Stimulated activated CD8-positive, alpha-beta memory T cell treated with anti-CD3 and anti-CD28 coated beads, Interleukin-12 subunit alpha, Interleukin-12 subunit beta, amount 100 ng/mL, for 24 hours (primary cell): Measurements from ENCODE around the gene CAPG.
"Not testable (repeated sequence)": the region's sequence is repeated elsewhere in the genome, so short reads cannot be mapped to it uniquely, and the experiment has no call there.

Source experiments
- DNase-seq: peaks from one replicate; pipeline ENCODE4 v3.0.0-alpha.2; 2020; ENCODE audit errors: extremely low read depth

Gene CAPG, protein sequence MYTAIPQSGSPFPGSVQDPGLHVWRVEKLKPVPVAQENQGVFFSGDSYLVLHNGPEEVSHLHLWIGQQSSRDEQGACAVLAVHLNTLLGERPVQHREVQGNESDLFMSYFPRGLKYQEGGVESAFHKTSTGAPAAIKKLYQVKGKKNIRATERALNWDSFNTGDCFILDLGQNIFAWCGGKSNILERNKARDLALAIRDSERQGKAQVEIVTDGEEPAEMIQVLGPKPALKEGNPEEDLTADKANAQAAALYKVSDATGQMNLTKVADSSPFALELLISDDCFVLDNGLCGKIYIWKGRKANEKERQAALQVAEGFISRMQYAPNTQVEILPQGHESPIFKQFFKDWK

DNA sequence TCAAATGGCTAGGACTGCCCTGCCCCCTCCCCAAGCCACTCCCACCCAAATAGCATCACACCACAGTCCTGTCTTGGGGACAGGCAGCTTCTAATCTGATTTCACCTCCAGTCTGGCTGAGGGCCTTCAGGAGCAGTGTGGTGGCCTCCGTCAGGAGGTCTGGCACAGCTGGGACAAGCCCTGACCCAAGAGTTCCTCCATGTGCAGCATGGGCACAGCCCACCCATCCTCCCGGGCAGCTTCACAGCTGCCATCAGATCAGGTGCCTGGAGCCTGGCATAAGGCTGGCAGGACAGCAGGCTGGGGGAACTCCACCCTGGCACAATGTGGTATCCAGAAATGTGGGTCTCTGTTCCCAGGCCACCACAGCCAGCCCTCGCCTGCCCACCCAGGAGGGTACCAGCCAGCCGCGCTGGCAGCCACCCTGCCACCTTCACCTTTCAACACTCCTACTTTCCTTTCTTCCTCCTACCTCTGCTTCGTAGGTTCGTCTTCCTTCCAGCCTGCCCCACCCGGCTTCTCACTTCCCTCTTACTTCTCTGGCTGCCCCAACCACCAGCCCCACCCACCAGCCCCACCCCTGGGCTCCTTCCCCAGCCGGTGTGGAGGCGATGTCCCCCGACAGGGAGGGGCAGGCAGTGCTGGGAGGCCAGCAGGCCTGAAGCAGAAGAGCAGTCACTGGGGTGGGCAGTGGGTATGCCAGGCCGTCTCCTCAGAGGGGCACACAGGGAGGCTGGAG lies at the start of gene CAPG:
CAPG (minus strand) TSS at position 522 of the 739 bp plus-strand sequence. CDS start 8,221 bp downstream, outside the sequence.
- DNase-seq = no peak

DNA sequence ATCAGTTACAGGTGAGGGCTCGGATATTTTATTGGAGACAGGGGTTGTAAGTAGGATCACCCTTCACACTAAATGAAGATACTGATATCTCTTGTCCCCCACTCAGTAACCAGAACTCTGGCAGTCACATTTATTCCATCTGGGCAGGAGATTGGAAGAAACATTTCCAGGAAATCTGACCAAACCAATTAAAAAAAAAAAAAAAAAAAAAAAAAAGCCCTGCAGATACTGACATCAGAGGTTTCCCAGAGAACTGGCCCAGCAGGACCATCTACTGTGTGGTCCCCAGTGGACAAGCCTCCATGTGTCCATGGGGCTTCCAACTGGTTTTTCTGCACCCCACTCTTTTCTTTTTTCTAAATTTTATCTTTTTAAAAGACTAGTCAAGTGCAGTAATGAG lies 49.6 kb upstream of the CAPG start:
- no peak for DNase-seq

DNA sequence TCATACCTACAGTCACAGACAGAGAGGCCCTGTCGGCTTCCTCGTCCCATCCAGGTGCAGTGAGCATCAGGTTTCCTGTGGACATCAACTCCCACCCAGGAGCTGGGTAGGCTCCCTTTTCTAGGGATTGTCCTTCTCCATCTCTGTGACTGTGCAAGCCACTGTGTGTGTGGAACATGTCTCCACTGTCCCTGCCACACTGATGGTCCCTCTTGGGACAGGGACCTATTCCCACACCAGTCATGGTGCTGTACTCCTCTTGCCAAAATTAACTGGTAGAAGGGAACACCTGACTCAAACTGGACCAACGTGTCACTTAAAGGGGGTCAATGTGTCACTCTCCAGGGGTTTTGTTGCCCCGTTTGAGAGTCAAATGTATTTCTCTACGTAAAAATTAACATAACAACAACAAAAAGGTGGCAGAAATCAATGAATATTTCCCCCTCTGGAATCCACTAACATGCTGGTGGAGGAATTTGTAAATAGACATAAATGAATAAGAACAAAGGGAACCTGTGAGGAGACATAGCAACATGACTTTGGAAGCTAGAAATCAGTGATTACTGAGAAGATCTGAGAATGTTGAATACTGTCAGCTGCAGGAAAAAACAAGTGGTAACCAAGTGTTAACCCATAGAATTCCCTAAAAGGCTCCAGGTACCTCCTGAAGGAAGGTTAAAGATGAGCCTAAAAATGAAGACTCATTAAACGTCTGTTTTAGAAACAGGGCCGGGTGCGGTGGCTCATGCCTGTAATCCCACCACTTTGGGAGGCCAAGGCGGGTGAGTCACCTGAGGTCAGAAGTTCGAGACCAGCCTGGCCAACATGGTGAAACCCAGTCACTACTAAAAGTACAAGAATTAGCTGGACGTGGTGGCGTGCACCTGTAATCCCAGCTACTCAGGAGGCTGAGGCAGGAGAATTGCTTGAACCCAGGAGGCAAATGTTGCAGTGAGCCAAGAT lies 48.7 kb upstream of the CAPG start:
- DNase-seq = no peak

DNA sequence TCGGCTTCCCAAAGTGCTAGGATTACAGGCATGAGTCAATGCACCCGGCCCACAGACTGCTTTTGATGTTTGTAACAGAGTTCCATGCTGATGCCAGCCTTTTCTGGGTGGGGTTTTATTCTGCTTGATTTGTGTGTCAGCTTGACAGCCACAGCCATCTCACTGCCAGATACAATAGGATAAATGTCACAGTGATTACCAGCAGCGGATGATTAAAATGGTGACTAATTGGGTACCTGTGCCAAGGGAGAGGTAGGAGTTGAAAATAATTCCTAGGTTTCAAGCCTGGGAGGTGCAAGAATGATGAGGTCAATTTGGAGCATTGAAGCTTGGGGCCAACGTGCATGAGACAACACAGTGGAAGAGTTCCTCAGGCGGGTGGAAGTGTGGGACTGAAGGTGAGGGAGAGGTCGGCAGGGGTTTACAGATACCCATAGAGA lies 47.7 kb upstream of the CAPG start:
- no peak for DNase-seq

DNA sequence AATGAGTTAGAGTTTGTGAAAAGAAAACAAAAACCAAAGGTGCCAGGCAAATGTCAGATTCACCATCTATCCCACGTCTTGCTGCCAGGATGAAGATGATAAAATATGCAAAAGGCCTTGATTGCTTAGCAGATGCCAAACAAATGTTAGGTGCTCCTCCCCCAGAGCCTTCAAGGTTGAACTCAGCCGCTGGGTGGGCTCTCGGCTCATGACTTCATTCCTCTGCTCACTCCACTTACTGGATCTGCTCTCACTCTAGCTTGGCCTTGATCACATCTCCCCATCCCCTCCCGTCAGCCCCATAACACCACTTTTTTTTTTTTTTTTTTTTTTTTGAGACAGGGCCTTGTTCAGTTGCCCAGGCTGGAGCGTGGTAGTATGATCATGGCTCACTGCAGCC lies 46.9 kb upstream of the CAPG start:
- no peak for DNase-seq

DNA sequence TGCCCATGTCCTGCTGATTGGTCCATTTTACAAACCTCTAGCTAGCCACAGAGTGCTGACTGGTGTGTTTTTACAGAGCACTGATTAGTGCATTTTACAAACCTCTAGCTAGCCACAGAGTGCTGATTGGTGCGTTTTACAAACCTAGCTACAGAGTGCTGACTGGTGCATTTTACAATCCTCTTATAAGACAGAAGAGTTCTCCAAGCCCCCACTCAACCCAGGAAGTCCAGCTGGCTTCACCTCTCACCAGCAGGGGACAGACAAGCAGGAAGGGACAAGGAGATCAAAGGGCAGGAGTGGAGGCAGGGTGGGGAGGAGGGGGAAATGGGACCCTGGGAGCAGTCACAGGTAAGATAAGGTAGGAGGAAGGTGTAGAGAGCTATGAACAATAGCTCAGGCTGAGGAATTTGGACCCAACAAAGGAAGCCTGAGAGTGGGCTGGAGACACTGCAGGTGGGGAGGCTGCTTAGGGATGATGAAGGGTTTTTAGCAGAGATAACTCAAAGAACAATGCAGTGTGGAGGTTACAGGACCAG lies 45.5 kb upstream of the CAPG start:
- no peak for DNase-seq

DNA sequence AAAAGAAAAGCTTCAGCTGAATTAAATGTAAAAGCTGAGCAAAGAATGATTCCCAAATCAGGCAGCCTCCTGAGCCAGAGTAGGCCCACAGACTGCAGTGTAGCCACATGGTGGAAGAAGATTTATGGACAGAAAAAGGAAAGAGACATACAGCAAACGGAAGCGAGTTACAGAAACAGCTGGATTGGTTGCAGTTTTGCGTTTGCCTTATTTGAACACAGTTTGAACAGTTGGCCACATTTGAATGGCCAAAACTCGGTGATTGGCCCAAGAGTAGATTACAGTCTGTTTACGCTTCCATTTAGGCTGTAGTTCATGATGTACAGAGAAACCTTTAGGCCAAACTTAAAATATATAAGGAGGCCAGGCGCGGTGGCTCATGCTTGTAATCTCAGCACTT lies 43.4 kb upstream of the CAPG start:
- no peak for DNase-seq

DNA sequence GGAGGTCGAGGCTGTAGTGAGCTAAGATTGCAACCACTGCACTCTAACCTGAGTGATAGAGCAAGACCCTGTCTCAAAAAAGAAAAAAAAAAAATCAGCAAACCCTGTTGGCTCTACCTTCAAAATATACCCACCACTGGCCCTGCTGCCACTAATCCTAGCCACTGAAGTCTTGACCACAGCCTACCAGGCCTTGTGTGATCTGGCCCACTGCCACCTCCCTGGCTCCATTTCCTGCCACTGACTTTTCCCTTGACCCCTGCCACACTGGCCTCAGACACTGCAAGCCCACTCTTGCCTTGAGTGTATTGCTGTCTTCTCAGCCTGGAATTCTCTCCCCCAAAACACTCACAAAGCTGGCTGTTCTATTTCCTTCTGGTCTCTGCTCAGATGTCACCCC lies 42.1 kb upstream of the CAPG start:
- DNase-seq = no peak

DNA sequence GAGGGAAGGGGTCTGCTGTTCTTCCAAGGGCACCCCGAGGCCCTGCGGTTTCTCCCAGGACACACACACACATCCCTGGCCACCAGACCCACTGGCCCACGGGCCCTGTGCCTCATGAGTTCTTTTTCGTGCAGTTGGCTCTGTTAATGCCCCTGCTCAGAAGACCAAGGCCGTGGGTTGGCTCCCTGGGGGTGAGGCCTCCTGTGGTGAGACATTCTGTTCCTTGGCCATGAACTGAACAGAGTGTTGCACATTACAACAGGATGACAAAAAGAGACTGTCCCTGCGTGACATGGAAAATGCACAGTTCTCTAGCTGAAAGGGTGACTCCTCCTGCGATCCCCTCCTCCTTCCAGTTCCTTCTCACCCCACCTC lies 39.0 kb upstream of the CAPG start:
- no peak for DNase-seq

DNA sequence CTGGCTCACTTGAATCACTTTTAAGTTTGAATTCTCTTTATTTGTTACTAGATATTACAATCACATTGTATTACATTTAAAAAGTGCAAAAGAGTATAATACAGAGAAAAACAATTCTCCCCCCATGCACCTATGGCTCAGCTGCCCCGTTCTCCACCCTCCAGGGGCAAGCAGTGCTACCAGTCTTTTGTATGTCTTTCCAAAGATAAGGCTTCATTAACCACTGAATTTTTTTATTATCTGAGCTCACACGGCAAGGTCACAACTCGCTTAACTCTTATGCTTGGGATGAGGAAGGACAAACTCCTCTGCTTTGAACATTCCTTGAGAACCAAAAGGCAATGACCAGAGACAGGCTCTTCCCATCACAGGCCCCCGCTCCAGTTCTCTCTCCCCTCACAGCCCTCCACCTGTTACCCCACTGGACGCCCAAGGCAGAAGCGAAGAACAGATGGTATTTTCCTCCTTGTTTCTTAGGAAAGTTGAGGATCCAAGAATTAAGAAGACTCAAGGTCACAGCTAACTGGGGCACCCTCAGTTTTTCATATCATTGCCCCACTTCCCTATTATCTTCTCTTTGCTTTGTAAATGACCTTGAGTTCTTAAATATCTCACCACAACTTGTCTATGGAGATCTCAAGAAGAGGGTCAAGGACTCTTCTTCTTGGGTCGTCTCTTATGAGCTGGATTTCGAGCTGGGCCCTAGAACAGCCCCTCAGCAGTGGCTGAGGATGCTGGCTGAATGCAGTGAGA lies 38.5 kb upstream of the CAPG start:
- no peak for DNase-seq

DNA sequence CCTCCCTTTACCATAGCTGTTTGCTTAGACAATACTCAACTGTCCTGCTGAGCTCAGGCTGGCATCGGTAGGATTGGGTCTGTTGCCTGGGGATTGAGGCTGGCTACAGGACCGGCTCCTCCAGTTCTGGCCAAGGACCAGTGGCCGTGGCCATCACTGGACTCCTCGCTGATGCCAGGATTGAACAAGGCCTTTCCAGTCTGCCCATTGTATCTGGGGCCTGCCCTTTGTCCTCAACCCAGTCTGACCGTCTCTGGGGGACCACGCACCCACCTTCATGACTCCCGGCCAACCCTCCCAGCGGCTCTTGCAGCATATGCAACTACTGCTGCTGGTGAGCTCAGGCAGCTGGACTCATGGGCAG lies 37.0 kb upstream of the CAPG start:
- DNase-seq = no peak

DNA sequence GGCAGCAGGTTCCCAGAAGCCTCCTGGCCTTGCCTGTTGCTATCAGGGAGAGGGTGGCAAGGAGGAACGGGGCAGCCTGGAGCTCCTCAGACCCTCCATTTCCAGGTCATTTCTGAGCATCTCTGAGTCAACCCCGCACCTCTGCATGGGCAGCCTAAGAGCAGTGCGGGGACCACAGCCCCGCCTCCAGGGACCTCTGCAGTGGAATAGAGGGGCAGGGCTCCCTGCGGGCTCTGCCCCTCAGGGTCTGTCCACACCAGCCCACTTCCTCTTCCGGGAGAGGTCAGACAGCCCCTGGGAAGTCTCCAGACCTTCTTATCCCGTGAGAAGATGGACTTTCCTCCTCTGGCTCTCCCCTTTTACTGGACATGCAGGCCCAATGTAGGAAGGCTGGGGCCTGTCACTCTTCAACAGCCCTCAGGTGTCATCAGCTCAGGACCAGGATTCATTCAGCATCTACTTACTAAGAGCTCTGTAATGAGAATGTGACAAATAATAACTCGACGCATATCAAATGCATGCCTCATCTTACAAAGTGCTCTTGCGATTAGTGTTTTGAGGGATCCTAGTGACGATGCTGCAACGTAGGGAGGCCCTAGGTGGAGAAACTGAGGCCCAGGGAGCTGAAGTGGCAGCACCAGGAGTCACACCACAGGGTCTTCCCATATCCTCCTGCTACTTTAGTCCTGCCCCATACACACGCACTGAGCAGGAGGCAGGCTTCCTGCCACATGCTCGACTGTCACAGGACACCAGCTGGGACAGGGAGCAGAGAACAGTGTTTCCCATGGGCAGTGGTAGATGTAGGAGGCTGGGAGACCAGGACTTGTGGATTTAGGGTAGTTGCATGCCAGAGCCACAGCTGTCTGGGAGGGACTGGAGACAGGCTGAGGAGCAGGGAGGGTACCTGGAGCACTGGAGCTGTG lies 36.4 kb upstream of the CAPG start:
- no peak for DNase-seq

DNA sequence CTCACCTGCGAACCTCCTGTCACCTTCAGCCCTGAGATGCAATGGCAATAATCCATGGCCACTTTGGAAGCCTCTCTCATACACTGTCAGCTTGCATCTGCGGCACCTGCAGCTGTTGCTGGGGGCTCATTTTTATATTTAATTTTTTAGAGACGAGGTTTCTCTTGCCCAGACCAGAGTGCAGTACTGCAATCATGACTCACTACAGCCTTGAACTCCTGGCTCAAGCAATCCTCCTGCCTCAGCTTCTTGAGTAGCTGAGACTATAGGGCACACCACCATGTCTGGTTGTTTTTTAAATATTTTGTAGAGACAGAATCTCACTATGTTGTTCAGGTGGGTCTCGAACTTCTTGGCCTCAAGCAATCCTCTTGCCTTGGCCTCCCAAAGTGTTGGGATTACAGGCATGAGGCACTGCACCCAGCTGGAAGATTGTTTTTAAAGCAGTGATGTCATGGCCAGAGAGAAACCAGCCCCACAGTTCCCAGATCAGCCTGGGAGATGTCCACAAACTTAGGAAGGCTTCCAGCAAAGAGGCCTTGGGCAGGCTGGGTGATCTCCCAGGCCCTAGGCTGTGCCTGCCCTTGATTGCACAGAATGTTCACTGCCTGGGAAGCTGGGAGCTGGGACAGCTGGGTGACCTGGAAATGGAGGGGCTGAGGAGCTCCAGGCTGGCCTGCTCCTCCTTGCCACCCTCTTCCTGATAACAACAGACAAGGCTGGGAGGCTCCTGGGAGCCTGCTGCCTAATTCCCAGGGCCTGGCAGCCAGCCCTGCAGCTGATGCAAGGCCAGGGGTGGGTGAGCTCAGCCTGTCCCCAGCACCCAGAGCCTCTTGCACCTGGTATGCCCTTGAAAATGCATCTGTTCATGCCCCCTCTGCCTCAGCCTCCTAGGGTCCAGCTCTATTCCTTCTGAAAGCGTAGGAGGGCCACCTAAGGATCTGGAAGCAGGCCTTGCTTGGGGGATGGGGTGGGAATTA lies 35.4 kb upstream of the CAPG start:
- no peak for DNase-seq

DNA sequence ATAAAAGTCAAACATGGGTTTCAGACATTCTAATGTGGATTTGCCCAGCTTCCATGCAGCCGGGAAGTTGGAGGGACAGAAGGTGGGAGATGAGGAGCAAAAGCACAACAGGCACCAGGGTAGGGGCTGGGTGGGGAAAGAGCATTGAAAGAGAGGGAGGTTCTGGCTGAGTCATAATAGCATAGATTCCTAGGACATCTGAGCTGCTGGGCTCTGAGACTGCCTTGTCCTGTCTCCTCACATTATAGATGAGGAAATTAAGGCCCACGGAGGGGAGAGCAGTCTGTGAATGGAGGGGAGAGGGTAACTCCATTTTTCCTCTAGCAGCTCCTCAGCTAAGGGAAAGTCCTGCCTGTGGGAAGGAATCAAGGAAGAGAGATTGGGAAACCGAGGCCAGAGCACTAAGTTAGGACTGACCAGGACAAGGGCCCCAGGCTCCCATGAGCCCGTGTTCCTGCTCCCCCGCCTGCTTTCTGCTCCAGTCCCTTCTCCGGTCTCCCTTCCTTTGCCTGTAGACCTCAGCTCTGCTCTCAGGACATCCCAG lies 34.5 kb upstream of the CAPG start:
- DNase-seq = no peak

DNA sequence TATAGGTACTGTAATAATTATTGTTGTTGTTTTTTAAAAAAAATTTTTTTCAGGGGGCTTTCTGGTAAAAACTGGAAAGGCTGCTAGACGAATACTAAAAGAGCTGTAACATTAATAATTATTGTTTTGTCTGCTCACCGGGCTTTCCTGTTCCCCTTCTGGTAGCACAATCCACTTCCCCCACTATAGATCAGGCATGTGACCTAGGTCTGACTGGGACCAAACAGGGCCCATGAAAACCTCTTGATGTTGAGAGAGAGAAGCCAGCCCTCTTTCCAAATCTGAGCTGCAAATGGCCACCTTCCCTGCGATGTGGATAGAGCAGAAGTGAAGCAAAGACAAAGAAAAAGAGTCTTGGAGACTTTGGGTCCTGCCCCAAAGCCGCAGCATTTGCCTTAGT lies 31.7 kb upstream of the CAPG start:
- DNase-seq = no peak

DNA sequence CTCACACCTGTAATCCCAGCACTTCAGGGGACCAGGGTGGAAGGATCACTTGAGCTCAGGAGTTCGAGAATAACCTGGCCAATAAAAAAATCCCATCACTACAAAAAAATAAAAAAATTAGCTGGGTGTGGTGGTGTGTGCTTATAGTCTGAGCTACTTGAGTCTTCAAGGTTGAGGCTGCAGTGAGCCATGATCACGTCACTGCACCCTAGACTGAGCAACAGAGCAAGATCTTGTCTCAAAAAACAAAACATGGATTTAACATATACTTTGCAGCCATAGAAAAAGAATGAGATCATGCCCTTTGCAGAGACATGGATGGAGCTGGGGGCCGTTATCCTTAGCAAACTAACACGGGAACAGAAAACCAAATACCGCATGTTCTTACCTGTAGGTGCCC lies 30.6 kb upstream of the CAPG start:
- no peak for DNase-seq

DNA sequence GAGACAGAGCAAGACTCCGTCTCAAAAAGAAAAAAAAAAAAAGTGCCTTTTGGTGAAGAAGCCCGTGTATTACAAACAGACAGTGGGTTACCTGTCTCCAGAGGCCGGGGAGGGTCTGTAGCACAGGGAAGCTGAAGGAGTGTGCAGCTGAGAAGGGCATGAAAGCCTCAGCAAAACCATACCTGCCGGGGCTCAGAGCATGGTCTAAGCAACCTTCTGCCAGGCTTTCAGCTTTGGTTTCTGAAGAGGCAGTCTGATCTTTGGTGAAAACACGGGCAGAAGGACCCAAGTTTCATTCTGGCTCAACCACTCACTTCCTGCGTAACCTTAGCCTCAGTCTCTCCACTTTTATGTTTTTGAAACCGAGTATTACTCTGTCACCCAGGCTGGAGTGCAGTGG lies 29.8 kb upstream of the CAPG start:
- no peak for DNase-seq

DNA sequence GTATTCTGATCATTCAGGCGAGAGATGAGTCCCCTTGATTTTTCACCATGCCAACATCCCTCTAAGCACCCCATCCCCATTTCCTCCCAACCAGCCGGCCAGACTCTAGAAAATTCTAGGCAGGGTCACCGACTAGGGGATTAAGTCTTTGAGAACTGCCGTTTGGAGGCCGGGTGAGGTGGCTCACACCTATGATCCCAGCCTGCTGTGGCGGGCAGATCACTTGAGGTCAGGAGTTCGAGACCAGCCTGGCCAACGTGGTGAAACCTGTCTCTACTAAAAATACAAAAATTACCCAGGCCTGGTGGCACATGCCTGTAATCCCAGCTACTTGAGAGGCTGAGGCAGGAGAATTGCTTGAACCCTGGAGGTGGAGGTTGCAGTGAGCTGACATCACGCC lies 29.4 kb upstream of the CAPG start:
- not testable (repeated sequence) for DNase-seq

DNA sequence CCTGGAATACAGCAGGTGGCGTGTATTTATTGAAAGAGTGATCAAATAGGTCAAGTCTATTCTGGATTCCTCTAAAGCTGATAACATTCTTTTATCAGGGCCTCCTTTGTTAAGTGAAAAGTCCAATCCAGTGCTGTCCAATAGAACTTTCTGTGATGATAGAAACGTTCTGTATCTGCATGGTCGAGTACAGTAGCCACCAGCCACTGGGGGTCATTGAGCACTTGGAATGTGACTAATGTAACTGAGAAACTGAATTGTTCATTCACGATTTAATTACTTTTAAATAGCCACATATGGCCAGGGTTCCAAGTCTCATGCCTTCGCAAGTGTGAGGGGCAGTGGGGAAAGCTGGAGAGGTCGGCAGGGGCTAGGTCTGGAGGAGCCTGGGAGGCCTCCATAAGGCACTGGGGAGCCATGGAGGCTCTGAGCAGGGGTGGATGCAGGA lies 28.9 kb upstream of the CAPG start:
- DNase-seq = no peak
